ENCODE results near the gene RTN4R.

Gene RTN4R

GRCh38 chr22:20211997-20212753, 55.9 kb downstream of the RTN4R start:
- no peak for DNase-seq

GRCh38 chr22:20211409-20211996, 56.6 kb downstream of the RTN4R start:
- no peak for DNase-seq

DNA sequence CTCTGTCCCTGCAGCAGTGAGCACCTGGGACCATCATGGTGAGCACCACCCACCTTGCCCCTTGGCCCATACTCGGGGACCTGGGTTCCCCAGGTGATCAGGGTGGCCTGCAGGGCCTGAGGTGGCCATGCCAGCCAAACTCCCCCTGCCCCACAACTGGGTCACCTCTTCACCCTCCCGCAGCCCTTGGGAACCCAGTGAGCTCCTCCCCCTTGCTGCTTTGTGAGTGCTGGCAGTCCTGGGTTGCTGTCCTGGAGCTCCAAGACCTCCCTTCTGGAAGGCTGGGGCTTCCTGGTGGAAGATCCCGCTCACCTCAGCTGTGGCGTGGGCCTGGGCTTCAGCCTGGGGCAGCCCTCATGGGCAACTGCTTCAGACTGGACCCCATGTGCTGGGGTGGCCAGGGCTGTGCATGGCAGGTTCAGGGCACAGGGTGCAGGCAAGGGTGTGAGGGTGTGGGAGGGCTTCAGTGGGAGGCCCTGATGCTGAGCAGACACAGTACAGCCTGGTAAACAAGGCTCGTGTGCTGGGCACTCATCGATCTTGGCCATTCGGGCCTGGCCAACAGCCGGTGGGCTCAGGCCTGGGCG, 57.6 kb downstream of the RTN4R start:
- DNase-seq = no peak

DNA sequence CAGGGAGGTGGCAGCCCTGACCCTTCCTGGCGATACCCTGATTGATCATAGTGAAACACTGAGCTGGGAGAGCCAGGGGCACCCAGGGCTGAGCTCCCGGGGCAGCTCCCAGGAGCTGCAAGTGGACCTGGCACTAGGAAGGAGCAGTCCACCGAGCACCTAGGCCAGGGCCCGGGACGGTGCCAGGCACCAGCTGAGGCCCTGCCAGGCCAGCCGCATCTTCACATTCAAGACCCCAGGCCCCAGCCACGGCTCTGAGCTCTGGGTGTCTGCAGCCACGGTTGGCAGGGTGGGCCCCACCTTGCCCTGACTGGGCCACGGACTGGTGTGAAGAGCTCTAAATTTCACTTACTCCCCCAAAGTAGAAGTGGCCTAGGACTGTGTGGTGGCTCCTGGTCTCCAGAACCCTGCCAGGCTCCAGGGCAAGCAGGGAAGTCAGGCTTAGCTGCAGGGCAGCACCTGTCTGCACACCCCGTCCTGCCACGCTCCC, 58.3 kb downstream of the RTN4R start:
- DNase-seq = no peak

- DNase-seq = no peak
These were observed 59.3 kb downstream of the RTN4R start for GRCh38 chr22:20208713-20209310.

- DNase-seq = no peak
These were observed 60.7 kb downstream of the RTN4R start for GRCh38 chr22:20207277-20208025.

DNA sequence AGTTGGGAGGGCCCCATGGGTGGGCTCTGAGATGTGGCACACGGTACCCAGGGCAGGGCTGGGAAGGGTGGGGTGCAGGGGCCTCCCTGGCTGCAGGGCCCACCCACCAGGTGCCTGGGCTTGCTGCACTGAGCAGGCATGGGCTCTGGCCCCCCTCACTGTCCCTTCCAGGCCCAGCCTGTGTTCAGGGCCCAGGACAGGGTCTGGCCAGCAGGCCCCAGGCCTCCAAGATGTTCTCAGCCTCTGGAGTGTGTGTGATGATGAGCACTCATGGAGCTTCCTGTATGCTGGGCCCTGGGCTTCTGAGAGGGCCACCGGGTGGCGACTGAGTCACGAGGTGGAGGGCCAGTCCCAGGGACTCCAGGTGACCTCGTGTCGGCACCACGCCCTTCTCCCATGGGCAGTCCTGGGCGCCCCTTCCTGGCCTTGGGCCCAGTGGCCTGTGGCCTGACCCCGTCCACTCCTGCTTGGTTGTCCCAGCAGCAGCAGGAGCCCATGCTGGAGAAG, 61.4 kb downstream of the RTN4R start:
- DNase-seq = no peak

DNA sequence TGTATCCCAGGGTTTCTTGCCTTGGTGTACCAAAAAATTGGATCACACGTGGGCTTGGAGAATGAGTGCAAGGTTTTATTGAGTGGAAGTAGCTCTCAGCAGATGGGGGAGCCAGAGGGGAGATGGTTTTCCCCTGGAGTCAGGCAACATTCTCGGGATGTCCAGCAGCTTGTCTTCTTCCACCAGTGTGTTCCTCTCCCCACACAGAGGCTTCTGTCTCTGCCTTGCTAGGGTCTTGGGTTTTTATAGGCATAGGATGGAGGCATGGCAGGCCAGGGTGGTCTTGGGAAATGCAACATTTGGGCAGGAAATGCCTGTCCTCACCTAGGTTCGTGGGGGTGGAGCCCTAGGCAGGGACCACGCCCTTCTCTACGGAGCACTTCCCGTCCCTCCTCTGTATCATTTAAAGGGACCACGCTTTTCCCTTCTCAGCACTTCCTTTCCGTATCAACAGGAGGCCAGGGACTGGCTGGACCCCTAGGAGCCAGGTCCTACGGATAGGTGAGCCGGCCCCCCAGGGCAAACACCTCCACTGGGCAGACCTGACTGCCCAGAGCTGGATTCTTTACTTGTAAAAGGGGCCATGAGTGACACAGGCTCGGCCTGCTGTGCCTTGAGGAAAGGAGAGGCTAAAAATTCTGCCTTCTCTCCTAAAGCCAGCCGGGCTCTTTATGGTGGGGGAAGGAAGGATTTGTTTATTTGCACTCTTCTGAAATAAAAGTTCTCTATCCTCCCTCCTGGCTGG, 62.0 kb downstream of the RTN4R start:
- DNase-seq = peak; percentile 71

DNA sequence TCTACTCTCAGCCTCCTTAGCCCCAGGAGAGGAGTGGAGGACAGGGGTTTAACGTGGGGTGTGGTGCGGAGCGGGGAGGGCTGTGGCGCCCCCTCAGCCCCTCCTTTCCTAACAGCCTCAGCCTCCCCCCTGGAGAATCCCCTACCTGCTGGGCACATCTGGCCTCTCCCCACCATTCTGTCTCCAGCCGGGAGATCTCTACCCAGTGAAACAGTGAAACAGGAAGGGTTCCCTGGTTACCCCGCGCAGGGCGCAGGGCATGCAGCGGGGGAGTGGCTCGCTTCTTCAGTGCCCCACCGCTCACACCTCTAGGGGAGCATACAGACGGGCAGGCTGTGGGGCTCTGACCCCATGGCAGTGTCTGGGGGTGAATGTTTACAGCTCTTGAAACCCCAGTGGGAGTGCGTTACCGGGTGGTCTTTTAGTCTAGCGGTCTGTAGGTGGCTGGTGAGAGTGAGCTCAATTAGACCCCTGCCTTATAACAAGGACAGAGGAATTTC, 62.6 kb downstream of the RTN4R start:
- DNase-seq = no peak

- DNase-seq = peak; percentile 58
These were observed 63.3 kb downstream of the RTN4R start for GRCh38 chr22:20204806-20205205.

DNA sequence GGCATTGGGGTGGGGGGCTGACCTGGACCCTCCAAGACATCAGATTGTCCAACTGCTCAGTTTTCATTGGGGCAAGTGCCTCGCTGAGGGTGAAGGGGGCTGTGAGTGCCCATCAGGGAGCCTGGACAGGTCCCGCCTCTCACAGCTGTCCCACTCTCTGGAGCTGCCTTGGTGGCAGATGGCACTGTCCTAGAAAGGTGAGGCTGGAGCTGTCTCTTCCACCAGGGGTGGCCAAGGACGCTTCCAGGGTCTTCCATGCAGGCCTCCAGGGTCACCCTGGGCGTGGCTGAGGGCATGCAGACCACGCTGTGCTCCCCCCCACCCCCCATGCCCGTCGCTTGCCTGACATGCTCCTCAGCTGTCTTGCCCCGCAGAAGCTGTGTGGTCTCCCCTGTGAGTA, 63.8 kb downstream of the RTN4R start:
- DNase-seq = no peak

DNA sequence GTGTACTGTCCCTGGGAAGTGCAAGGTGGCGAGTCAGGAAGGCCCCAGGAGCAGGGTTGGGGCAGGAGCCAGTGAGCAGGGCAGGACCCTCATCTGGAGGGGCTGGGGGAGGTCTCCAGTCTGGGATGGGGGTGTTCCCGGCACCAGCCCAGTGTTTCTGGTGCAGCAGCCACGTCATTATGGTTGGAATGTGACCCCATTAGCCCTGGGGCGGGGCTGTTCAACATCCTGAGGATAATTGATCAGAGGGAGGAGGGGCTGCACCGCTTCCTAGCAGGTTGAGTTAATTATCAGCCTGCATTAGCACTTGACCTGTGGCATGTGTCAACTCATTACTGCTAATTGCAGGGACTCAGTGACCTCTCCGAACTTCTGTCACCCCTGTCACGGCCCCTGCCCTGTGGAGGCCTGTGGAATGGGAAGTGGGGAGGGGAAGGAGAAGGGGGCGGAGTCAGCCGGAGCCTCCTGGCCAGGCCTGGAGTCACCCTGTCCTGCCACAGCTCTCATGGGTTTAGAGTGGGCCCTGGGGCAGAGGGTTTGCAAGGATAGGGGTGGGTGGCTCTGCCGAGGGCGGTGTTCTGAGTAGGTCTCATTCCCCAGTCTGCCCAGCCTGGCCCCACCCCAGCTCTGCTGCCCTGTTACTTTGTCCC, 64.4 kb downstream of the RTN4R start:
- DNase-seq = no peak

DNA sequence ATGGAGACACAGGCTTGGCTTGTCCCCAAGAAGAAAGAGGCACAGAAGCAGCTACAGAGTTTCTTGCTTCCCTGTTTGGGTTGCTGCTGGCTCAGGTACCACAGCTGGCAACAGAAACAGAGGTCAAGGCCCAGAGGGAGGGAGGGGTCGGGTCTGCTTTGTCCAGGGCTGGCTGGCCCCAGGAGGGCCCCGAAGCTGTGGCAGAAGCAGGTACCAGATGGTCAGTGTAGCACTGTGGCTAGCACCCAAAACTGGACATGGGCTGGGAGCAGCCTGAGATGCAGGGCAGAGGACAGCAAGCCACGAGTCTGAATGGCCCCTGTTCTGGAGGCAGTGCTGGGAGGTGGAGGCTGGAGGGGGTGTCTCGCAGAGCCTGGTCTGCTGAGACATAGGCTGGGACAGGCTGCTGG, 65.0 kb downstream of the RTN4R start:
- no peak for DNase-seq

DNA sequence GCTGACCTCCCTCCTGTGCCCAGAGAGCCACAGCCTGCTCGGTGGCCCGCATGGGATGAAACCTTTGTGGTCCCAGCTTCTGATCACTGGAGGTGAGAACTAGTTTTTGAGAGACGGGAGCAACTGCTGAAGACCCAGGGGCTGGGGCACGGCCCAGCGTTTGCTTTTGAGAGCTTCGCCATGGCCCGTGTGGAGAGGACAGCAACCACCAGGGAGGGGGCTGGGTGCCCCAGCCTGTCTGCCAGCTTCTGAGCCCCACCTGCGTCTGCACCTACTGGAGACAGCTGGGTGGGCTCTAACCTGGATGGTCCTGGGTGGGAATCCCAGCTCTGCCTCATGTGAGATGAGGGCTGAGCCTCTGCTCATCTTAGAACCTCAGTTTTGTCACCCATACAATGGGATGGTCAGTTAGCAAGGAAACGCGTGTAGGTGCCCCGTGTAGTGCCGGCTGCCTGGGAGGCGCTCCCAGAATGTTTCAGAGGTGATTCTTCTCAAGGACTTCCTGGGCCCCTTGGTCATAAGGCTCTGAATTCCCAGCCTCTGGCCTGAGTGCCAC, 66.2 kb downstream of the RTN4R start:
- no peak for DNase-seq

DNA sequence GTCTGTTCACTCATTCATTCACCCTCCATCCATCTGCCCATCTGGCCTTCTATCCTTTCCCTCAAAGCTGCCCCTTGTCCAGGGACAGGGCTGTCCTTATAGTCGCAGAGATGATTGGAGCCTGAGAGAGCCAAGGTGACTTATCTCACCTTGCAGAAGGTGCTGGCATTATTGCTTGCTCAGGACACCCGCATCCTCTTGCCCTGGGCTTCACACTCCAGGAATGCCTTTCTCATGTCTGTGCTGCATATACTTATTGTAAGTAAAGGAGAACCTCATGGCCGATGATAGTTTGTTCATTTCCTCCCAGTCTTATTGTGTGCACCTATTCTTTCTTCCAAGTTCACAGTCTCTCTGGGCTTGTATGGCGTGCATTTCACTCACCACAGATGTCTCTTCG, 68.2 kb downstream of the RTN4R start:
- DNase-seq = no peak

DNA sequence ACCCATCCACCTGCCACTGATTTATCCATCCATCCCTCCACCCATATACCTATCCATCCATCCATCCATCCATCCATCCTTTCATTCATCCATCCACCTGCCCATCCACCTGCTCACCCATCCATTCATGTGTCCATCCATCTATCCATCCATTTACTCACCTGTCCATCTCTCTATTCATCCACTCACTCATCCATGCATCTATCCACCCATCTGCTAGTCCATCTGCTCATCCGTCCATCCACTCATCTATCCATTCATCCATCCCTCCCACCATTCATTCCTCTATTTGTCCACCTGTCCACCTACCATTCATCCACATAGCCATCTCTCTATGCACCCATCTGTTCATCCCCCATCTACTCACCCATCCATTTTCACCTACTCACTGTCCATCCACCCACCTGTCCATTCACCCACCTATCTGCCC, 68.7 kb downstream of the RTN4R start:
- DNase-seq = no peak

- DNase-seq = no peak
These were observed 69.4 kb downstream of the RTN4R start for GRCh38 chr22:20198557-20199319.

GRCh38 chr22:20197407-20198030, 70.6 kb downstream of the RTN4R start:
- no peak for DNase-seq

GRCh38 chr22:20196094-20196842, 71.8 kb downstream of the RTN4R start:
- no peak for DNase-seq
